Mesendoderm (in vitro differentiated cells): ENCODE results near the gene NEDD4.
"Not testable (repeated sequence)": the region's sequence is repeated elsewhere in the genome, so short reads cannot be mapped to it uniquely, and the experiment has no call there.

Experiments
- DNase-seq: peaks from one replicate; pipeline ENCODE4 v3.0.0; 2013
- H2AK5ac ChIP-seq: 2 replicates; pipeline ENCODE4 v1.6.1; 2013; ENCODE audit warnings: low read length, inconsistent platforms
- H2BK120ac ChIP-seq: 2 replicates; pipeline ENCODE4 v1.6.1; 2013; ENCODE audit warnings: low read depth, mild to moderate bottlenecking, low read length, moderate library complexity, mixed read lengths
- H2BK15ac ChIP-seq: replicated peaks from 2 replicates; pipeline ENCODE4 v1.6.1; 2013; ENCODE audit warnings: low read depth, mild to moderate bottlenecking, moderate library complexity
- H2BK5ac ChIP-seq: 2 replicates; pipeline ENCODE4 v1.6.1; 2013; ENCODE audit warnings: low read length, inconsistent platforms
- H3K18ac ChIP-seq: 2 replicates; pipeline ENCODE4 v1.6.1; 2013; ENCODE audit warnings: mild to moderate bottlenecking, low read length, mixed read lengths
- H3K23ac ChIP-seq: one replicate; pipeline ENCODE4 v1.6.1; 2013; ENCODE audit warnings: low read length
- H3K27ac ChIP-seq: 2 replicates; pipeline ENCODE4 v1.5.1; 2013; ENCODE audit warnings: low read depth, mild to moderate bottlenecking, inconsistent platforms, low read length, moderate library complexity
- H3K27me3 ChIP-seq: 2 replicates; pipeline ENCODE4 v1.6.1; 2013; ENCODE audit warnings: low read length, control low read depth, mild to moderate bottlenecking, inconsistent platforms; ENCODE audit not compliant: insufficient read depth, poor library complexity
- H3K36me3 ChIP-seq: 2 replicates; pipeline ENCODE4 v1.6.1; 2013; ENCODE audit warnings: low read length, inconsistent platforms; ENCODE audit not compliant: control insufficient read depth, insufficient read depth
- H3K4ac ChIP-seq: one replicate; pipeline ENCODE4 v1.6.1; 2013; ENCODE audit warnings: low read depth, mild to moderate bottlenecking, low read length, moderate library complexity
- H3K4me1 ChIP-seq: 2 replicates; pipeline ENCODE4 v1.6.1; 2013; ENCODE audit warnings: low read depth, low read length, inconsistent platforms; ENCODE audit not compliant: control insufficient read depth
- H3K4me2 ChIP-seq: 2 replicates; pipeline ENCODE4 v1.6.1; 2013; ENCODE audit warnings: low read length
- H3K4me3 ChIP-seq: 2 replicates; pipeline ENCODE4 v1.5.1; 2013; ENCODE audit warnings: mild to moderate bottlenecking, low read length
- H3K56ac ChIP-seq: one replicate; pipeline ENCODE4 v1.6.1; 2013; ENCODE audit warnings: low read length
- H3K79me1 ChIP-seq: 2 replicates; pipeline ENCODE4 v1.6.1; 2013; ENCODE audit warnings: low read length, inconsistent platforms
- H3K79me2 ChIP-seq: 2 replicates; pipeline ENCODE4 v1.6.1; 2013; ENCODE audit warnings: mild to moderate bottlenecking, low read length; ENCODE audit not compliant: control insufficient read depth, insufficient read depth
- H3K9ac ChIP-seq: 2 replicates; pipeline ENCODE4 v1.6.1; 2013; ENCODE audit warnings: low read length, inconsistent platforms
- H4K5ac ChIP-seq: one replicate; pipeline ENCODE4 v1.6.1; 2013; ENCODE audit warnings: low read length
- H4K8ac ChIP-seq: one replicate; pipeline ENCODE4 v1.6.1; 2013; ENCODE audit warnings: low read depth, mild to moderate bottlenecking, control low read depth, low read length, moderate library complexity
- WGBS: extraction: QIAGEN DNeasy Blood & Tissue Kit; methylation state at CpG from one replicate; pipeline ENCODE4 v1.1.7; 2013; ENCODE audit warnings: low lambda C conversion rate, missing lambda C conversion rate; ENCODE audit not compliant: insufficient coverage; ENCODE audit errors: extremely low coverage; 5-methylcytosine and 5-hydroxymethylcytosine counted together

Gene NEDD4

DNA sequence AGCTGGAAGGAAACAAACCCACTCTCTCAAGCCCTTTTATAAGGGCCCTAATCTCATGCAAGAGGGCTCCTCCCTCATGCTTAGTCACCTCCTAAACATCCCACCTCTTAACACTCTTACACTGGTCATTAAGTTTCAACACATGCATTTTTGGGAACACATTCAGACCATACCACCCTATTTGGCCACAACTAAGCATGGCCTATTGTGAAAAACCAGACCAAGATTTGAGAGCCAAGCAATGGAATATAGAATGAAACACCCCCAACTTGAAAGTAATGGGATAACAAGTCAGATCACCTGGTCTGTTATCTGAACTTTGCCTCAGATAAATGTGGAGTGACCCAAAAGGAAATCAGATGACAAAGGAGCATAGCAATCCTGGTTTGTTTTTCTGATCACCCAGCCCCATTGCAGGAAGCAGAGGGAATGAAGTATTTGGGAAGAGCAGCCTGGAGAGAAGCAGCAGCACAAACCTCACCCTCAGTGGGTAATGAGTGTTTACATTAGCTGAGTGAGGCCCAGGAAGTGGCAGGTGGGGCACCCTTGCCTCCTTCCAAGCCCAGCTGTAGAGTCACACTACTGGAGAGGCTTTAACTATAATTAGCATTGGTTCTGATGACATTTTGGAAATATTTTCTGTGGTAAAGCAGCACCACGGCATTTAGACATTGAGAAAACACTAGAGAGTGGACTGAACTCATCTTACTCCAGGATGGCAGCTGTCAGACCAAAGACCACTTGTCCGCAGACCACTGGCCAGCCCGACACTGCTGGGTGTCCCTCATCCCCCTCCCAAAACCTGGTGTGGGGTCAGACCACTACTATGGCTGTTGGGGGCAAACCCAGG, 201.6 kb downstream of the NEDD4 start:
- WGBS = no CpG with 5 or more reads among the region's 3 CpGs
- H3K18ac ChIP-seq = no peak overlapping the region
- H4K8ac ChIP-seq = no peak overlapping the region
- no peak overlapping the region for H3K4me3 ChIP-seq
- peak overlapping the region; percentile 90 for H3K27ac ChIP-seq
- H3K36me3 ChIP-seq = no peaks in the 10 kb centered on the region
- H3K79me1 ChIP-seq = no peaks in the 10 kb centered on the region
- H3K23ac ChIP-seq = no peak overlapping the region
- H2BK5ac ChIP-seq = peak overlapping the region; percentile 40
- no peak overlapping the region for H3K4me2 ChIP-seq
- H4K5ac ChIP-seq = no peak overlapping the region
- peak; percentile 92 for DNase-seq
- H2BK15ac ChIP-seq = no peak overlapping the region
- no peak overlapping the region for H2BK120ac ChIP-seq
- H3K56ac ChIP-seq = peak overlapping the region; percentile 57
- peak overlapping the region; percentile 50 for H2AK5ac ChIP-seq
- H3K27me3 ChIP-seq = no peaks in the 10 kb centered on the region
- H3K4ac ChIP-seq = no peak overlapping the region
- H3K79me2 ChIP-seq = no peaks in the 10 kb centered on the region
- no peak overlapping the region for H3K9ac ChIP-seq
- H3K4me1 ChIP-seq = peaks cover 10% of the 10 kb centered on the region

DNA sequence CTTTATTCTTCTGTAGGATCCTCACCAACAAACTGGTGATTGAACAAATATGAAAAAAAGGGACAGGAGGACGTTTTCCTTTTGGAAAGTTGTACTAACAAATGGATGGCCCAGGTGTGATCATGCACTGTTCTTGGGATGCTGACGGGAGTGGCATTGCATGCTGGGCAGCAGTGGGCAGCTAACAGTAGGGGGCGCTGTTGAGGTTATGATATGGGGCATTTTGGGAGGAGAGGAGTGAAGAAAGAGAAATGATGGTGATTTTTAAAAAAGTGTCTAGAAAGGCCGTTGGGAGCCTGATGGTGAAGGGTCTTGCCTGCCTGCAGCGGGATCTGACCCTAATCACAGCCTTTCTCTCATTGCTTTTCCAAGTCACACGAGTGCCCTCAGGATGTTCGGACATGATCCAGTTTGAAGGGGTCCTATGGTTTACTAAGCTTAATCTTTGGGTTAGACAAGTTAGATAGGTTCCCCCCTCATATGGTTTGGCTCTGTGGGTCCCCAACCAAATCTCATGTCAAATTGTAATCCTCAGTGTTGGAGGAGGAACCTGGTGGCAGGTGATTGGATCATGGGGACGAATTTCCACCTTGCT, 204.2 kb downstream of the NEDD4 start:
- Histone ChIP-seq H3K4me3 (no peak overlapping the region), H3K23ac (no peak overlapping the region), H4K8ac (no peak overlapping the region), H3K4me1 (peaks cover 14% of the 10 kb centered on the region), H2BK5ac (no peak overlapping the region), H2BK15ac (no peak overlapping the region), H3K79me1 (no peaks in the 10 kb centered on the region), H3K18ac (no peak overlapping the region), H3K4me2 (no peak overlapping the region), H2AK5ac (no peak overlapping the region), H3K9ac (no peak overlapping the region), H3K79me2 (no peaks in the 10 kb centered on the region), H3K56ac (no peak overlapping the region), H3K4ac (no peak overlapping the region), H3K36me3 (no peaks in the 10 kb centered on the region), H4K5ac (no peak overlapping the region), H3K27me3 (no peaks in the 10 kb centered on the region), H3K27ac (no peak overlapping the region), H2BK120ac (no peak overlapping the region)
- peak; percentile 69 for DNase-seq
- WGBS = no CpG with 5 or more reads among the region's 8 CpGs

DNA sequence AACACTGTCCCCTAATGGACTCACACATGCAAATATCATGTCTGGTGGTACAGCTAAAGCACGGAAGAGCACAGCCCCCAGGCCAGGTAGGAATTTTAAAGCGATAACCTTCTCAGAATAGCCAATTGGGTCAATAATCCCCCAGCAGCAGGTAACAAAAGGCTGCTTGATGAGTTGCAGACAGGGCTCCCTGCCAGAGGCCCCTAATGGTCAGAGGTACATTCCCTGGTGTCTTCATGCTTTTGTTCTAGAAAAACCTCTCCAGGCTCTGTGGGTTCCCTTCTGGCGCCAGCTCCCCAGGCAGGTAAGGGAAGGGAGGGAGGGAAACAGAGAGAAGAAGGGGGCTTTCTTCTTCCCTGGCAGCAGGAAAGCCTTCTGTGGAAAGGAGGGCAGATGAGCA, 207.1 kb downstream of the NEDD4 start:
- peak overlapping the region; percentile 84 for H3K27ac ChIP-seq
- no CpG with 5 or more reads among the region's 3 CpGs for WGBS

DNA sequence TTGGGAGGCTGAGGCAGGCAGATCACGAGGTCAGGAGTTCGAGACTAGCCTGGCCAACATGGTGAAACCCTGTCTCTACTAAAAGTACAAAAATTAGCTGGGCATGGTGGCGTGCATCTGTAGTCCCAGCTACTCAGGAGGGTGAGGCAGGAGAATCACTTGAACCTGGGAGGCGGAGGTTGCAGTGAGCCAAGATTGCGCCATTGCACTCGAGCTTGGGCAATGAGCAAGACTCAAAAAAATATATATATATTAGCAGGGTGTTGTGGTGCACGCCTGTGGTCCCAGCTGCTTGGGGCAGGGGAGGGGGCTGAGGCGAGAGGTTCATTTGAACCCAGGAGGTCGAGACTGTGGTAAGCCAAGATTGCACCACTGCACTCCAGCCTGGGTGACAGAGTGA, 207.8 kb downstream of the NEDD4 start:
- H4K8ac ChIP-seq, H3K4me1 ChIP-seq, H2AK5ac ChIP-seq, H3K27me3 ChIP-seq, DNase-seq, H3K56ac ChIP-seq, H3K9ac ChIP-seq, H2BK120ac ChIP-seq, H2BK15ac ChIP-seq, H4K5ac ChIP-seq, H3K4me3 ChIP-seq, H2BK5ac ChIP-seq, H3K4me2 ChIP-seq, H3K36me3 ChIP-seq, H3K4ac ChIP-seq, H3K79me1 ChIP-seq, H3K79me2 ChIP-seq, H3K23ac ChIP-seq: not testable (repeated sequence)
- H3K18ac ChIP-seq = peak overlapping the region; percentile 70
- H3K27ac ChIP-seq = peak overlapping the region; percentile 37
- WGBS = no CpG with 5 or more reads among the region's 9 CpGs

More for the DNA sequence above, 207.1 kb downstream of the NEDD4 start:
- Histone ChIP-seq H3K27me3 (no peaks in the 10 kb centered on the region), H2AK5ac (no peak overlapping the region), H3K79me1 (no peaks in the 10 kb centered on the region), H3K4me3 (no peak overlapping the region), H4K8ac (no peak overlapping the region), H2BK15ac (no peak overlapping the region), H3K36me3 (no peaks in the 10 kb centered on the region), H3K79me2 (no peaks in the 10 kb centered on the region), H2BK120ac (no peak overlapping the region), H3K4ac (peak overlapping the region; percentile 56), H2BK5ac (peak overlapping the region; percentile 64), H3K4me2 (no peak overlapping the region), H3K4me1 (peaks cover 5% of the 10 kb centered on the region), H3K18ac (peak overlapping the region; percentile 61), H3K23ac (no peak overlapping the region), H3K56ac (peak overlapping the region; percentile 40), H4K5ac (no peak overlapping the region), H3K9ac (no peak overlapping the region)
- DNase-seq = peak; percentile 88

DNA sequence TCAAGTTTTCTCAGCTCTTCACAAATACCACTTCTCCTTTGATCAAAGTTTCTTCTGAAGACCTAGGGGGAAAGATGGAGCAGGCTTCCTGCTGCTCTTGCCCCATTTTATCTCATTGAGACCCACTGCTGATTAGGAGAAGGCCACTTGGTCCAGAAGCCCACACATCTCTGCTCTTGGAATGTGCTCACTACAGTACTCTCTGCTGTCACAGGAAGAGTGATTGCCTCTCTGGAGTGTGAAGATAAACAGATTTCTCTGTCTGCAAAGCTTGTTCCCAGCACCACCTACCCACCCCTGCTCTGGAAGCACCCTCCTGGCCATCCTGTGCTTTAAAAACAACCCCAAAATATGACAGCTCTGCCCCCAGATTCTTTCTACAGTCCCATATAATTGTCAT, 209.1 kb downstream of the NEDD4 start:
- H4K8ac ChIP-seq = no peak overlapping the region
- H3K4me2 ChIP-seq = no peak overlapping the region
- no peak overlapping the region for H2BK15ac ChIP-seq
- H3K23ac ChIP-seq = no peak overlapping the region
- H3K4me1 ChIP-seq = peaks cover 5% of the 10 kb centered on the region
- no peaks in the 10 kb centered on the region for H3K79me2 ChIP-seq
- H3K9ac ChIP-seq = no peak overlapping the region
- no peak overlapping the region for H2AK5ac ChIP-seq
- no peak overlapping the region for H2BK120ac ChIP-seq
- H3K27ac ChIP-seq = peak overlapping the region; percentile 15
- no peak overlapping the region for H2BK5ac ChIP-seq
- H3K4ac ChIP-seq = no peak overlapping the region
- DNase-seq = peak; percentile 91
- peak overlapping the region; percentile 3 for H3K18ac ChIP-seq
- H3K36me3 ChIP-seq = no peaks in the 10 kb centered on the region
- no peak overlapping the region for H3K56ac ChIP-seq
- H3K79me1 ChIP-seq = no peaks in the 10 kb centered on the region
- H4K5ac ChIP-seq = no peak overlapping the region
- H3K4me3 ChIP-seq = no peak overlapping the region
- H3K27me3 ChIP-seq = no peaks in the 10 kb centered on the region
